Left forelimb (tissue), 1 donor: ENCODE data around the gene PLAAT5.
"Not testable (repeated sequence)": the region's sequence is repeated elsewhere in the genome, so short reads cannot be mapped to it uniquely, and the experiment has no call there.

Experiments used
- DNase-seq: peaks from one replicate; pipeline ENCODE4 v3.0.0-alpha.2; 2018; ENCODE audit warnings: low spot score

The PLAAT5 gene, protein sequence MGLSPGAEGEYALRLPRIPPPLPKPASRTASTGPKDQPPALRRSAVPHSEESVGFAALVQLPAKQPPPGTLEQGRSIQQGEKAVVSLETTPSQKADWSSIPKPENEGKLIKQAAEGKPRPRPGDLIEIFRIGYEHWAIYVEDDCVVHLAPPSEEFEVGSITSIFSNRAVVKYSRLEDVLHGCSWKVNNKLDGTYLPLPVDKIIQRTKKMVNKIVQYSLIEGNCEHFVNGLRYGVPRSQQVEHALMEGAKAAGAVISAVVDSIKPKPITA

DNA sequence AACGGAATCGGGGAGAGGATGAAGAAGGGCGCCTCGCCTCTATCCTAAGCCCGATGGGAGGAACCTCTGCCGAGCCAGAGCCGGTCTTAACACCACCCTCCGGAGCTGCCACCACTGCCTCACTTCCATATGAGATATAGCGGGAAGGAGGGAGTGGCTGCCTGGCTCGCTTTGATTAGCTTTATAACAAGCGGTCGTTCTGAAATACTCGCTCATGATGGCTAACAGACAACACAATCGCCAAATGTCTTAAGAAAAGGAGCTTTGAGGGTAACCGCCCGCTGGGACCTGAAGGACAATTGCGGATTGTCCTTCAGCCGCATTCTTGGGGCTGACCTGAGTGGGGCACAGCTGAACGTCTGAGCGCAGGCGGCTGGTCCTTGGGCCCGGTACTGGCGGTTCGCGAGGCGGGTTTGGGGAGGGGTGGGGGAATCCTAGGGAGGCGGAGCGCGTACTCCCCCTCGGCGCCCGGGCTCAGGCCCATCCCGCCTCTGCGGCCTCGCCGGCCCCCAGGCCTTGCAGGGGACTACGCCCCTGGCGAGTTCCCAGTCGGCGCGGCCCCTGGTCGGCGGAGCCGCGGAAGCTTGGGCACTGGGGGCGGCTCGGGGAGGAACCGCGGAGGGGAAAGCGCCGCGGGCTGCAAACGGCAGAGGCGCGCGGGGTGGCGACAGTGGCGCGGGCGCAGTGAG is at the start of gene PLAAT5:
Gene PLAAT5 (minus strand): TSS at position 617 of the 689 bp plus-strand sequence. CDS start 133 bp downstream, at position 484.
- peak; percentile 78 for DNase-seq

DNA sequence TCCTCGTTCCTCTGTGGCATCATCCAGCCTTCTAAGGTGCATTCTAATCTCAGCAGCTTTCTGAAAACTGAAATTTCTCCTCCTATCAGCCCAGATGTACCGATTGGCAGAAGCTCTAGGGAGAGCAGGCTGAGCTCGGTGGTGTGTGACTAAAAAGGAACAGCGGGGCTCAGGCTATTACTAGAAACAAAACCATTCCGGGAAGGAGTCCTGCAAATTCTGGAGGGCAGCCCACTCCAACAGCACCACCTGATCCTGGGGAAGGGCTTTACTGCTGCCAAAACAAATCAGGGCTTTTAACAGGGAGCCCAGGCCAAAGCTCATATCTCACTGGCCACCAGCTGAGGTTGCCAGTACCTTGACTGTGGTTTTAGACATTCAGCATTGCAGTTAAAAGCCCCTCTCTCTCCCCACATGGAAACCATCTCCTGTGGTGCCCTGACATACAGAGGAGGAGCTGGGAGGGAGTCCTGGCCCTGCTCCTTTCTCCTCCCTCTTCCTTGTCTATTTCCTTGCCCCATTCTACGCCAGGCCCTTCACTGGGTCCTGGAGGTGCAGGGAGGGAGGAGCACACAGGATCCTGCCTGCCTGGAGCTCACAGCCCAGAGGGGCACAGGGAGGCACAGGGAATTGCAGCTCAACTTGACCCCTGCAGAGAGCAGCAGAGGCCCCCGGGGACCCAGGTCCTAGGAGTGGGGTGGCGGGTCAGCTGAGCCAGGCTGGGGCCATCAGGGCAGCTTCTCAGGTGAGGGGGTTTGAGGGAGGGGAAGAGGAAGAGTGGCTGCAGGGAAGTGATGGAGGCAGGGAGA is 46.5 kb upstream of the PLAAT5 start:
- peak; percentile 74 for DNase-seq

DNA sequence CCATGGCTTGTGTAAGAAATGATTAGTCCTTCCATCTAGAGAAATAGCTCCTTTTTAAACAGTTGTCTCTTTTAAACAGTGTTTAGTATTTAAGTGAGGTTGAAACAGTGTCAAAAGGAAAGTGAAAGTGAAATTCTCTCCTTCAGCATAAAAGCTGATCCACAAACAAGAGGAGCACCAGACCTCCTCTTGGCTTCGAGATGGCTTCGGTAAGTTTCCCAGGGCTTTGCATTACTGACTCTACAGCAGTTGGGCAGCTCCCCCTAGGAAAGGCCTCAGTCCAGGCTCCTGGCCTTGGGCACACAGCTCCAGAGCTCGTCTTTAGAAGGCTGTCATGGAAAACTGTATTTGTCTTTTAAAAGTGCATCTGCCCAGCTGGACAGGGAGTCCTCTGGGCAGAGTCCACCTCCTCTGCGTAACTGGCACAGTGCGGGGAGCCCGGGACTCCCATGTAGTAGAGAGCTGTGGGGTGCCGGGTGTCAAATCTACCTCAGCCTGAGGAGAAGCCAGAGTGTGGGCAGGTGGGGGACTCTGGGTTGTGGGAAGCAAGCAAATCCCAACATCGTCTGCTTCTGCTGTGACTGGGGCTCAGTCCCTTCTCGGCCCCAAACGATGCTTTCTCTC is 45.8 kb upstream of the PLAAT5 start, which contains the start of gene PLAAT4:
Gene PLAAT4 (plus strand): TSS at position 140 of the 624 bp plus-strand sequence. CDS start 61 bp downstream, at position 201.
- no peak for DNase-seq

DNA sequence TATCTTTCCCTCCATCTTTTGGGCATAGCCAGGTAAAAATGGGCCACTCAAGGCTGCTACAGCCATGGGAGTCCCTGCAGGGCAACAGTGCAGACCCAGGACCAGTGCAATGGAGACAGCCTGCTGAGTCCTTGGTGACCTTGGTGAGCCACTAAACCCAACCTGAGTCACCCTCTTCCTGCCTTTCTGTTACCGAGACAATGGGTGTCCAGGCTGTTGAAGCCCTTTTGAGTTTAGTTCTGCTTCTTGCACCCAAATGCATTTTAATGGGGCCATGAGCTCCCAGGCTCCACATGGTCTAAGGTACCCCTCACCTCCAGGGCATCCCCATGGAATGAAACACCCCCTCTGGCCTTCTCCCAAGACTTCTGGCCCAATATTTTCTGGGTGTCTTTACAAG is 44.8 kb upstream of the PLAAT5 start:
- no peak for DNase-seq

DNA sequence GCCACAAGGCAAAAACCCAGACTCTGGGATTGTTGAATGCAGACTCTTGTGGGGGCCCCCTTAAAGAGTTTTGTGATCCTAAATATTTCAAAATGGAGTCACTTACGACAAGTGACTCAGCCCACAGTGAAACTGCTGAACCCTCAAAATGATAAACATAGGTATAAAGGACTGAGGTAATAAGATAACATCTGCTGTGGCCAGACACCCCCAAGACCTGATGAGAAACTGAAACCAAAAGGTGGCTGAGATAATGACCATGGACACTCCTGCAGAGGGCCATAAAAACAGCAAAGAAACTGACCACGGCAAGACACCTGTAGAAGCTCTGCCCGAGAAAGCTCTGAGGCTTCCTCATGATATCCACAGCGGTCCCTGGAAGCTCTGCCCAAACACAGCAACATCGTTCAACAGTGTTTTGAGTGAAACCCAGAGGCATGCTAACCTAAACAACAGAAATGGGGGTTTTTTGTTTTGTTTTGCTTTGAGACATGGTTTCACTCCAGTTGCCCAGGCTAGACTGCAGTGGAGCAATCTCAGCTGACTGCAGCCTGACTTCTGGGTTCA is 44.0 kb upstream of the PLAAT5 start:
- no peak for DNase-seq

DNA sequence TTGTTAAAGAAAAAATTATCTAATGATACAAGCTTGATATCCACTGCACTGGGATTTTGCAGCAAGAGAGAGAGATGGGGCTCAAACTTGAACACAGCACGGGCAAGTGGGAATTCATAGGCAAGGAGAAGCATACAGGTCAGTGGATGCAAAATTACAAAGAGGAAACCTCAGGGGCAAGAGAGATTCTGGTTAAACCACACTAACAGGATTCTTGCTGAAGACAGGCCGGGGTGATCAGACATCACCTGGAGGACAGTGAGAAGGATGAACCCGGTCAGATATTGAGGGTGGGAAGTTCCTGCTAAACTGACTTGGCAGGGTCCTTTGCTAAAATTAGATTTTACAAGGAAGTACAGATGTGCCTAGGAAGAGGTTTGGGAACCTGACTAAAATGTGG is 43.1 kb upstream of the PLAAT5 start:
- no peak for DNase-seq

DNA sequence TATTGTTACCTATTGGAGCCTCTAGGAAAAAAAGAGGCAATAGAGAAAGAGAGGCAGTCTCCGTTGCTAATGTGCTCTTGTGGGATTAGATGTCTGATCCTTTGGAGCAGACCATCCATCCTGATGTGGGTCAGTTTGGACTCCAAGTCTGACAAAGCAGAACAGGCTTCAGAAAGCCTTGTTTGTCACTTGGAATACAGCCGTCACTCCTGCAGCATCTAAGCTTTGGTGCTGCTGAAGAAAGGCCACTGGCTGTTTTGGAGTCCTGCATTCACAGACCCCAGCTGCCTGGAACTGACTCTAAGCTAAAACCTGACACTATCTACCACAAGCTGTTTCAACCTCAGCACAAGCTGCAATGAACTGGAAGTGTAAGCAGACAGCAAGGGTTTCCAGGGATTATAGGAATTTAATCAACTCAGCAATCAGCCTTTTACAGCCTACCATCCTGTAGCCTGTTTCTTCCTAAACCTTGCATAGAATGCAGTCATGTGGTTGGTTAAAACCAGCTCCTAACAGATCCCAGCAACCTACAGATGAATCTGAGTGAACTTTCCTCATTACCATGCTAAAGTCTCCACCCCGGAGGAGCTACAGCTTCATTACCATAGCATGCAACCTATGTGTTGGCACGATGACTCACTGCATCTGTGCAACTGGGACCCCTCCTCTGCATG is 42.0 kb upstream of the PLAAT5 start:
- DNase-seq, result no peak

DNA sequence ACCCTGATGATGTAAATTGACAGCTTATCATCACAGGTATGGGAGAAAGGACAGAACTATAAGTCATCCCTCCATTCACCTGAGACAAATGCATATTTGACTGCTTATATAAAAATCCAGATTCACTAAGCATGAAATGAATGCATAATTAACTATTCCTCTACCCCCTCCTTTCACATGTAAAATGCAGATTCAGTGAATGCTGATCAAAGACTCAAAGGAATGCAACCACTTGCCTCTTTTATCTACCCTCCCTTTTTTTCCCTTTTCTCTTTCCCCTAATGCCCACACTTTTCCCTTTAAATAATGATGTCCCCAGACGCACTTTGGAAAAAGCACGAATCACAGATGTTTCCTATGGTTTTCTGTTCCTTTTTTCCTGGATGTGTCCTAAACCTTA is 41.1 kb upstream of the PLAAT5 start:
- no peak for DNase-seq

DNA sequence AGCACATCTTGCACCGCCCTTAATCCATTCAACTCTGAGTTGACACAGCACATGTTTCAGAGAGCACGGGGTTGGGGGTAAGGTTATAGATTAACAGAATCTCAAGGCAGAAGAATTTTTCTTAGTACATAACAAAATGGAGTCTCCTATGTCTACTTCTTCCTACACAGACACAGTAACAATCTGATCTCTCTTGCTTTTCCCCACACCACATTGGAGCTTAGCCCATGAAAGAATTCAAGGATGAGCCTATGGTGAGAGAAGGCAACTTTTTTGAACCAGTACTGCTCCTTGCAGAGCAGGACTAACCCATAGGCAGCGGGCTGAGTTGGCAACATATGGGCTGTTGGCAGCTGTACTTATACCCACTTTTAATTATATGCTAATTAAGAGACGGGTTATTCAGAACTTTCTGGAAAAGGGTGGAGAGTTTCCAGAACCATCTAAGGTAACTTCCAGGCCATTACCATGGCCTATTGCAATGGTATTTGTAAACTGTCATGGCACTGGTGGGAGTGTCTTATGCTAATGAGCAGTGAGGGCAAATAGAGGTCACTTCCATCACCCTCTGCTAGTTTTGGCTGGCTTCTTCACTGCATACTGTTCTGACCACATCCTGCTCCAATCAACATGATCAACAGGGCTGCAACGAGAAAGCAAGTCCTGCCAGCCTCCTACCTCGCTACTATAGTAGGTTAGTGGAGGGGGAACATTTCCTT is 40.3 kb upstream of the PLAAT5 start:
- DNase-seq, result not testable (repeated sequence)

DNA sequence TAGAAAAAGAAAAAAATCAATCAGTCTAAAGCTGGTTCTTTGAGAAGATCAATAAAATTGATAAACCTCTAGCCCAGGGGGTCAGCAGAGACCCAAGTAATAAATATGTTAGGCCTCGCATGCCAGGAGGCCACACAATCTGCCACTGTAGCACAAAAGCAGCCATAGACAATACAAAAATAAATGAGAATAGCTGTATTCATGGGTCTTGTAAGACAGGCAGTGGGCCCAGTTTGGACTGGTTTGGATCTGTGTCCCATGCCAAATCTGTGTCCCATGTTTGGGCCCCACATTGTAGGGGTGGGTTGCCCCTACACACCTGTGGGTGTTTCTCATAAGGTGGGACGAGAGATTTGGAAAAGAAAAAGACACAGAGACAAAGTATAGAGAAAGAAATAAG is 39.1 kb upstream of the PLAAT5 start:
- no peak for DNase-seq

DNA sequence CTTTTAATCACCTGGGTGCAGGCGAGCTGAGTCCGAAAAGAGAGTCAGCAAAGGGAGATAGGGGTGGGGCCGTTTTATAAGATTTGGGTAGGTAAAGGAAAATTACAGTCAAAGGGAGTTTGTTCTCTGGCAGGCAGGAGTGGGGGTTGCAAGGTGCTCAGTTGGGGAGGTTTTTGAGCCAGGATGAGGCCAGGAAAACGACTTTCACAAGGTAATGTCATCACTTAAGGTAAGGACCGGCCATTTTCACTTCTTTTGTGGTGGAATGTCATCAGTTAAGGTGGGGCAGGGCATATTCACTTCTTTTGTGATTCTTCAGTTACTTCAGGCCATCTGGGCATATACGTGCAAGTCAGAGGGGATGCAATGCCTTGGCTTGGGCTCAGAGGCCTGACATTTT is 38.4 kb upstream of the PLAAT5 start:
- not testable (repeated sequence) for DNase-seq

DNA sequence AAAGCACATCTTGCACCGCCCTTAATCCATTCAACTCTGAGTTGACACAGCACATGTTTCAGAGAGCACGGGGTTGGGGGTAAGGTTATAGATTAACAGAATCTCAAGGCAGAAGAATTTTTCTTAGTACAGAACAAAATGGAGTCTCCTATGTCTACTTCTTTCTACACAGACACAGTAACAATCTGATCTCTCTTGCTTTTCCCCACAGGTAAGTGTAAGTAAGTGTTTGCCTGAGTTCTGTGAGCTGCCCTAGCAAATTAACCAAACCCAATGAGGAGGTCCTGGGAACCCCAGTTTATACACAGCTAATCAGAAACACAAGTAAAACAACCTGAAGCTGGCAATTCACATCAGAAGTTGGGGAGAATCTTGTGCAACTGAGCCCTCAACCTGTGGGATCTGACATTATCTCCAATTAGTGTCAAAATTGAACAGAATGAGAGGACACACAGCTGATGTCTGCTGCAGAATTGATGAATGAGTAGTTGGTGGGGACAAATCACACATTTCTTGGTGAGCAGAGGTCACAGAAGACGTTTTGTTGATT is 37.8 kb upstream of the PLAAT5 start:
- not testable (repeated sequence) for DNase-seq

DNA sequence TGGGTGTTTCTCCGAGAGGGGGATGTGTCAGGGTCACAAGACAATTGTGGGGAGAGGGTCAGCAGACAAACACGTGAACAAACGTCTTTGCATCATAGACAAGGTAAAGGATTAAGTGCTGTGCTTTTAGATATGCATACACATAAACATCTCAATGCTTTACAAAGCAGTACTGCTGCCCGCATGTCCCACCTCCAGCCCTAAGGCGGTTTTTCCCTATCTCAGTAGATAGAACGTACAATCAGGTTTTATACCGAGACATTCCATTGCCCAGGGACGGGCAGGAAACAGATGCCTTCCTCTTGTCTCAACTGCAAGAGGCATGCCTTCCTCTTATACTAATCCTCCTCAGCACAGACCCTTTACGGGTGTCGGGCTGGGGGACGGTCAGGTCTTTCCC is 37.2 kb upstream of the PLAAT5 start:
- not testable (repeated sequence) for DNase-seq

DNA sequence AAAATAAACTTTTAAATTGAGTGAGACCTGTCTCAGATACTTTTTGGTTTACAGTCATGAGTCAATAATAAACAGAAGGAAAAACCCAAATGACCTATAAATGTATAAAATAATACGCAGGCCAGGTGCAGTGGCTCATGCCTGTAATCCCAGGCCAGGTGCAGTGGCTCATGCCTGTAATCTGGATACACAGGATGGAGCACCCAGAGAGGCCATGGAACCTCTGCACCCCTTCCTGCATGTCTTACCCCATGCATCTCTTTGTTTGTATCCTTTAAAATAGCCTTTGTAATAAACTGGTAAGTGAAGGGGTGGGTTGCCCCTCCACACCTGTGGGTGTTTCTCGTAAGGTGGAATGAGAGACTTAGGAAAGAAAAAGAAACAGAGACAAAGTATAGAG is 36.7 kb upstream of the PLAAT5 start:
- no peak for DNase-seq

DNA sequence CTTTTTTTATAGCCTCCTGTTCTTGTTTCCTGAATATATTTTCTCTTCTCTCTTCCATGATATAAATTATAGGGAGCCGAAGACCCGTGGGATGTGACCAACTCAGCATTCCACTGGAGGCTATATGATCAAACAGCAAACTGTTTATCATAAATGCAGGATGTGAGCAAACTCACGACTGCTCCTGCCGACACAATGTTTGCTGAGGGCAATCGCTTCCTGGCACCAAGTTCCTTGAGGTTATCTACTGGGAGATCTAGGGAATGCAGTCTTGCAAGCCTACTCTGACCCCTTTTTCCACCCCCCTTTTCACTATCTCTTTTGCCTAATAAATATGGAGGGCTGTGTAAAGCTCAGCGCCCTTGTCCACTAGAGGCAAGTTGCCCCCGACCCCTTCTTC is 32.2 kb upstream of the PLAAT5 start:
- no peak for DNase-seq

DNA sequence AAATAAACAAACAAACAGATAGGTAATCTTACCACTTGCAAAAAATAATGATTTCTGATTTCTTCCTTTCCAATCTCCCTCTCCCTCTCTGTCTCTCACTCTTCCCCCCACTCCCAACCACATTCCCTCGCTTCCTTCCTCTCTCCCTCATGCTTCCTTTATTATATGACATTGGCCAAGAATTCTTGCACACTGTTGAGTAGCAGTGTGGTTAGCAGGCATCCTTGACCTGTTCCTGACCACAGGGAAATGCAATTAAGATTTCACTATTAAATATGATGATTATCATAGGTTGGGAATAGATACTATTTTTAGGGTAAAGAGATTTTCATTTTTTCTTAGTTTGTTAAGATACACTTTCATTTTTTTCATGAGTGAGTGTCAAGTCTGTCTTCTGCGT is 30.9 kb upstream of the PLAAT5 start:
- DNase-seq, result no peak

DNA sequence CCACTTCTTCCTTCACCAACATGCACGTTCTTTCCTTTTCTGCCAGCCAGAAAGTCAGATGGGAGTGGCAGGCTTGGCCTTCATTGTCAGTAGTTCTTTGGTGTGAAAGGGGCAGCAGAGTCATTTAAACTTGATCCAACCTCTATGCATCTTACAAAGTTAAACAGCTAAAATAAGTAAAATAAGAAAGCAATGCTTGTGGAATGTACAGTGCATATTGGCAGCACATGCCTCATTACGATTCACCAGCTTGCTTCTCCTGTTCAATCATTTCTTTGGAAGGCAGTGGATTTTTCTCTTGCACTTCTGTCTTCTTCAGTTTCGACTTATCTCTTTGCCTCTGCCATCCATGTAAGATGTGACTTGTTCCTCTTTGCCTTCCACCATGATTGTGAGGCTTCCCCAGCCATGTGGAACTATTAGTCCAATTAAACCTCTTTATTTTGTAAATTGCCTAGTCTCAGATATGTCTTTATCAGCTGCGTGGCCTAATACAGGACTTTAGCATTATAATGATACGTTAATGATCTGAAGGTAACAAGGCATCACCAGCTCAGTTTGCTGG is 29.7 kb upstream of the PLAAT5 start:
- no peak for DNase-seq

DNA sequence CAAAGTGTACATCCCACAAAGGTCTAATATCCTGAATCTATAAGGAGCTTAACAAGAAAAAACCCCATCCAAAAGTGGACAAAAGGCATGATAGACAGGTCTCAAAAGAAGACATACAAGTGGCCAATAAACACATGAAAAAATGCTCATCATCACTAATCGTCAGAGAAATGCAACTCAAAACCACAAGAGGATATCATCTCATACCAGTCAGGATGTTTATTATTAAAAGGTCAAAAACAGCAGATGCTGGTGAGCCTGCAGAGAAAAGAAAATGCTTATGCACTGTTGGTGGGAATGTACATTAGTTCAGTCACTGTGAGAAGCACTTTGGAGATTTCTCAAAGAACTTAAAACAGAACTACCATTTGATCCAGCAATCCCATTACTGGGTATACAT is 27.6 kb upstream of the PLAAT5 start:
- no peak for DNase-seq

DNA sequence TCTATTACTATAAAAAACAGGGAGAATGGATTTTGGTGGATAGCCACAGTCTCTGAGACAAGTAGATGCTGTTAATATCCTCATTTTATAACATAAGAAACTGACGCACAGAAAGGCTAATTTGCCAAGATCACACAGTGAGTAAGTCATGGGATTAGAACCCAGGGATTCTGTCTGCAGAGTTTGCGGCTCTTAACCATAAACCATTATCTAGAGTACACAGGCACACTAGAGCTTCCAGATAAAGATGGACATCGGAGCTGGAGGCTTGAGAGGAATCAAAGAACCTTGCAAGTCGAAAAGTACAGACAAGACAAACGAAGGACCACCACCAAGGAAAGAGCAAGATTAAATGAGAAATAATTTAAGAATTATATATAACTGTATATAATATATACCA is 26.2 kb upstream of the PLAAT5 start:
- DNase-seq, result no peak

DNA sequence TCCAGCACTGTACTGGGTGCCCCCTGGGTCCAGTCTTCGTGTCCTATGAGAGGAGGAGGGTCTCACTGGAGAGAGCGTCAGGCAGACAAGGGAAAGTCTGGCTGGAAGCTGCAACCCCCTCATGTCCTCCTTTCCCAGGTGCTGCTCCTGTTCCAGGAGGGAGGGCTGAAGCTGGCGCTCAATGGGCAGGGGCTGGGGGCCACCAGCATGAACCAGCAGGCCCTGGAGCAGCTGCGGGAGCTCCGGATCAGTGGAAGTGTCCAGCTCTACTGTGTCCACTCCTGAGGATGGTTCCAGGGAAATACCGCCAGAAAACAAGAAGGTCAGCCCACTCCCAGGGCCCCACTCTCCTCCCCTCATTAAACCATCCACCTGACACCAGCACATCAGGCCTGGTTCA is 25.1 kb upstream of the PLAAT5 start:
- DNase-seq, result no peak
